Epithelial cell of alveolus of lung (primary cell): ENCODE results near the gene C19orf47. TPM values are rescaled to one million over a fixed set of nuclear protein-coding genes. Genes with fewer than 3 reads are reported as not detected.

ENCODE experiments used
- total RNA-seq: library from RNA; depleted of rRNA; stranded (reverse); fragments of >200 nt; gene quantifications from 2 replicates; pipeline ENCODE4 v1.2.1, GENCODE V29; 2015

C19orf47 gene, protein sequence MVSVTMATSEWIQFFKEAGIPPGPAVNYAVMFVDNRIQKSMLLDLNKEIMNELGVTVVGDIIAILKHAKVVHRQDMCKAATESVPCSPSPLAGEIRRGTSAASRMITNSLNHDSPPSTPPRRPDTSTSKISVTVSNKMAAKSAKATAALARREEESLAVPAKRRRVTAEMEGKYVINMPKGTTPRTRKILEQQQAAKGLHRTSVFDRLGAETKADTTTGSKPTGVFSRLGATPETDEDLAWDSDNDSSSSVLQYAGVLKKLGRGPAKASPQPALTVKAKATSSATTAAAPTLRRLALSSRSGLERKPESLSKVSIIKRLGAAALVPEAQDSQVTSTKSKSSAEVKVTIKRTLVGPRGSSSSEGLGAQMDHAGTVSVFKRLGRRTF
- total RNA-seq = 18.4 and 24.8 TPM in 2 replicates

DNA sequence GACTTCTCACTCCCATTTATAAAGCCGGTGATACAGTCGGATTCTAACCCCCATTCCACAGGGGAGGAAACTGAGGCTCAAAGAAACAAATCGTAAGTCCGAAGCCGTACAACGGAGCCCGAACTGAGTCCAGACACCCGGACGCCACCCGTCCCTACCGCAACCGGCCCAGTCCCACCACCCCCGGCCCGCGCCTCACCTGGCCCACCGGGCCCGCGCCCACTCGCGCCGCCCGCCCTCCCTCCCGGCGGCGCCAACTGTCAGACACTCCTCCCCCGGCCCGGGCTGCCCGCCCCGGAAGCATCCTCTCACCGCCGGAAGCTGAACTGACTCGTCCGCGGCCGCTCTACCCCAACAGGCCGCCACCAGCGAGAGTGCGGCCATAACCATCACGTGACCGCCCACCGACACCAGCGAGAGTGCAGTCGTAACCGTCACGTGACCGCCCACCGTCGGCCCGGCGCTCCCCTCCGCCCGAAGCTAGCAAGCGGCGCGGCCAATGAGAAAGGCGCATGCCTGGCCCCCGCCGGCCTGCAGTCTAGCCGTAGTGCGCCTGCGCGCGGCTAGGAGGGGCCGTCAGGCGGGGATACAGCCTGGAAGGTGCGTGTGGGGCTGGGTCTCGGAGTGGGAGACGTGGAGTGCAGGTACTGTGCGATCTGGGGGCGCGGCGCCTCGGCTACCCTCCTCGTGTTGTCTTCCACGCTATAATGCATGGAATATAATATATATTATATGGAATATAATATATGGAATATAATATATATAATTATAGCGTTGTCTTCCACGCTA lies at the start of gene C19orf47, which contains the start of gene PLD3:
TSS of gene C19orf47 (minus strand) at position 273 of the 789 bp plus-strand sequence. CDS start 6,540 bp downstream, outside the sequence.
TSS of gene PLD3 (plus strand) at position 571 of the 789 bp plus-strand sequence. CDS start 17,789 bp downstream, outside the sequence.

DNA sequence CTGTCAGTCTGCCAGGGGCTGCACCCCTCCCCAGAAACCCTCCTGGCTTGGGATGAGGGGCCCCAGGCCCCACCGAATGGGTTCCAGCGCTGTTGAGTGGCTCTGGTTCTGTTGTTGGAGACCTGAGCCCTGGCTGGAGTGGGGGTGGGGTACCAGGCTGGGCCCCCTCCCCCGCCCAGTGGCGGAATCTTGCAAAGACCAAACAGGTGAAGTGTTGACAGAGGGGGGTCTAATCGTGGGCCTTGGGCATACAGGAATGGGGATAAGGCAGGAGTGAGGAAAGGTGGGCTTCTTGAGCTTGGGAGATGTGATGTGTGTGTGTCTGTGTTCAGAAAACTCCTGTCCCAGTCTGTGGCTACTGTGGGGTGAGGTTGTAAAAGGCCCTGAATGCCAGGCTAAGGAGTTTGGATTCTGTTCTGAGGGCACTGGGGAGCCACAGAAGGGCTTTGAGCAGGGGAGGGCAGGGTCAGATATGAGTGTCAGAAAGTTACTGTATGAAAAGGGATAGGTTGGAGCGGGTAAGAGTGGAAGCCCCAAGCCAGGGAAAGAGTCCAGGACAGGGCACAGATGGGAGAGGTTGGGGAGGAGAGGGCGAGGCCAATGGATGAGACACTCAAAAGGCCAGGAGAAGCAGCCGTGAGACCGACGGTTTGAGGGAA lies 42.0 kb upstream of the C19orf47 start, which contains the start of gene HIPK4:
TSS of gene HIPK4 (minus strand) at position 98 of the 659 bp plus-strand sequence. CDS start 279 bp downstream, outside the sequence.

DNA sequence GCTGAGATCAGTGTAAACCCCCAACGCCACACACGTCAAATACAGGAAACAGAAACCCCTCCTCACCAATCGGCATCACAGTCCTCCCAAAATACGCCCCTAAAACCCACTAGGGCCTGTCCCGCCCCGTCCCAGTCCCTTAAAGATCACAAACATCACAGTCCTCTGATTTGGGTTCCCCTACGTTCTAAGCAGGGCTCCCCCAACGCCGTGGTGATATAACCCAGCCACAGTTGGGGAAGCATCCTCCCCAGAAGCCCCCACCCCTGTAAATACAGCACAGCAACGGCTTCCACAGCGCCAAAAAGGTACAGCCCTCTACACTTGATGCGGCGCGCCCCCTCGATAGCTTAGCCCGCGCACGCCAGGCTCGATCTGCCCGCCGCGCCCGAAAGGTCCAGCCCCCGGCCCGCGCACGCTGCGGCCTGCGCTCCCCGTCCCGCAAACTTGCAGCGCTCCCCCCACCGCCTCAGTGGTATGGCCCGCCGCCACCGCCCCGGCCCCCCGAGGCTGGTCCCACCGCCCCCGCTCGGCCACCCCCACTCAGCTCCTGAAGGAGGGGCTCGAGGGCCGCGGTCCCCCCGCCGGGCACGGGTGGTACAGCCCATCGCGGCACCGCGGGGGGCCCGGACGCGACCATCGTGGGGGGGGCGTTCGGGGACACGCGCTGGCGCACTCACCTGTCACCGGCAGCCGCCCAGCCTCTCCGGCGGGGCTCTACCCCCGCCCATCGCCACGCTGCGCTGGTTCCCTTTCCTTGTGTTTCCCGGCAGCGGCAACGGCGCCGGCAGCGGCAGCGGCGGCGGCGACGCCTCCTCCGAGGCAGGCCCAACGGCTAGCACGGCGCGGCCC lies 63.5 kb downstream of the C19orf47 start, which contains the start of gene AKT2:
TSS of gene AKT2 (minus strand) at position 845 of the 852 bp plus-strand sequence. CDS start 20,078 bp downstream, outside the sequence.

Other genes starting within 250 kb of the C19orf47 start
- gene MAP3K10, start 157.0 kb downstream of the C19orf47 start, total RNA-seq = 6.2 and 9.4 TPM in 2 replicates
- gene TTC9B, start 130.0 kb downstream of the C19orf47 start, total RNA-seq = 0.08 TPM in 1 of 2 replicates, not detected in the other
- gene CCNP, start 121.7 kb downstream of the C19orf47 start, total RNA-seq = 0.39 and 1.0 TPM in 2 replicates
- gene AKT2, start 63.1 kb downstream of the C19orf47 start, total RNA-seq = 74.0 and 93.8 TPM in 2 replicates
- gene PLD3, start 298 bp upstream of the C19orf47 start, total RNA-seq = 469 and 698 TPM in 2 replicates
- gene HIPK4, start 41.8 kb upstream of the C19orf47 start, total RNA-seq = under 0.01 TPM in 1 of 2 replicates, not detected in the other
- gene PRX, start 65.0 kb upstream of the C19orf47 start, total RNA-seq = 2.3 and 2.9 TPM in 2 replicates
- 8.5 and 35.7 TPM in 2 replicates for gene SERTAD1, start 77.6 kb upstream of the C19orf47 start, total RNA-seq
- 17.0 and 21.5 TPM in 2 replicates for gene SERTAD3, start 95.9 kb upstream of the C19orf47 start, total RNA-seq
- gene BLVRB, start 117.3 kb upstream of the C19orf47 start, total RNA-seq = 95.0 and 97.1 TPM in 2 replicates
- 0.24 and 1.2 TPM in 2 replicates for gene SPTBN4, start 118.6 kb upstream of the C19orf47 start, total RNA-seq
- 85.1 and 95.4 TPM in 2 replicates for gene SHKBP1, start 228.5 kb upstream of the C19orf47 start, total RNA-seq